NCI-H1092 treated with DMSO at 0.1 percent for 48 hours (cell line): ENCODE data around the gene CNMD.
"Not testable (repeated sequence)": the region's sequence is repeated elsewhere in the genome, so short reads cannot be mapped to it uniquely, and the experiment has no call there.

Source experiments
- DNase-seq: peaks from one replicate; lab custom pipeline; 2025; lab: John Stamatoyannopoulos, UW

Gene CNMD

DNA sequence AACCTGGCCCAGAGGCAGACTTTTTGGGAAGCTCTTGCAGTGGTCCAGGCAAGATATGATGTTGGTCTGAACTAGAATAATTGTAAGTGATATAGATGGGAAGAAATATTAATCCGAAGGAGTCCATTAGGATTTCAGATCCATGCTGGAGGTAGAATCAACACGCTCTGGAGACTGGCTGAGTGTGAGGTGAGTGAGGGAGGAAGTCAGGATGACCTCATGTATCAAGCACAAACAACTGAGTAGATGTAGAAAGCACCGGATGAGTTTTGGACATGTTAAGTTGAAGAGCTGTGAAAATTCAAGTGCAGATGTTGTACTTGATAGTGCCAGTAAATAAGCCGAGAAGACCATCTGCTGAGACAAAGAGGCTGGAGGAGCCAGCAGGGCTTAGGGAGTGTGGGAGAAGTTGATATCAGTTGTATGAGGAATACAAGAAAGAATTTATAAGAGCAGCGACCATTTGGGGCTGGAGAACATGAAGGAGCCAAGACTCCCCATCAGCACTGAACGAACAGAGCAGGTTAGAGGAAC lies 5.3 kb upstream of the CNMD start:
- no peak for DNase-seq

DNA sequence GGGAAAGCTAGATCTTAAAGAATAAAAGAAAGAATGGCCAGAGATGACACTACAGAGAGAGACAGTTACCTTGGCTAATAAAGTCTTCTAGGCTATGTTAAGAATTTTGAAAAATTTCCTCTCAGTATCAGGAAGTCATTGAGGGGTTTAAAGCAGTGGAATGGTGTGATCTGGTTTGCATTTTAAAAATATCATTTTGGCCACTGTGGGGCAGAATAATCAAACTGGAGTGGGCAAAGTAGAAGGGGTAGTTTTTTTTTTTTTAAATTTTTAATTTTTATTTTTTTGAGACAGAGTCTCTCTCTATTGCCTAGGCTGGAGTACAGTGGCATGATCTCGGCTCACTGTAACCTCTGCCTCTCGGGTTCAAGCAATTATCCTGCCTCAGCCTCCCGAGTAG lies 4.4 kb upstream of the CNMD start:
- no peak for DNase-seq

DNA sequence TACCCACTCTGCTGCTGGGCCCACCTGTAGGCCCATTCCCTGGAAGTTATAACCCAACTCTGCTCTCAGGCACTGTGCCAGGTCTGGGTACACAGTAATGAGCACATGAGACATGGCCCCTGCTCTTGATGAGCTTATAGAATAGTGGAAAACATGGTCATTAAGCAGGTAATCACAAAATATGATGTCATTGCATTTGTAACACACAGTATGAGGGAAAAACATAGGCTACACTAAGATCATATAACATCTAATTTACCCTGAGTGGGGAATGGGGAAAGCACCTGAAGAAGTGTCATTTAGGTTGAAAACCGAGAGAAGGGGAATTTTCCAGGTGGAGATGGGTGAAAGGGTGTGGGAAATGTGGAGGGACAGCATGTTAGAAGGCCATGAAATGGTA lies 3.9 kb upstream of the CNMD start:
- no peak for DNase-seq

DNA sequence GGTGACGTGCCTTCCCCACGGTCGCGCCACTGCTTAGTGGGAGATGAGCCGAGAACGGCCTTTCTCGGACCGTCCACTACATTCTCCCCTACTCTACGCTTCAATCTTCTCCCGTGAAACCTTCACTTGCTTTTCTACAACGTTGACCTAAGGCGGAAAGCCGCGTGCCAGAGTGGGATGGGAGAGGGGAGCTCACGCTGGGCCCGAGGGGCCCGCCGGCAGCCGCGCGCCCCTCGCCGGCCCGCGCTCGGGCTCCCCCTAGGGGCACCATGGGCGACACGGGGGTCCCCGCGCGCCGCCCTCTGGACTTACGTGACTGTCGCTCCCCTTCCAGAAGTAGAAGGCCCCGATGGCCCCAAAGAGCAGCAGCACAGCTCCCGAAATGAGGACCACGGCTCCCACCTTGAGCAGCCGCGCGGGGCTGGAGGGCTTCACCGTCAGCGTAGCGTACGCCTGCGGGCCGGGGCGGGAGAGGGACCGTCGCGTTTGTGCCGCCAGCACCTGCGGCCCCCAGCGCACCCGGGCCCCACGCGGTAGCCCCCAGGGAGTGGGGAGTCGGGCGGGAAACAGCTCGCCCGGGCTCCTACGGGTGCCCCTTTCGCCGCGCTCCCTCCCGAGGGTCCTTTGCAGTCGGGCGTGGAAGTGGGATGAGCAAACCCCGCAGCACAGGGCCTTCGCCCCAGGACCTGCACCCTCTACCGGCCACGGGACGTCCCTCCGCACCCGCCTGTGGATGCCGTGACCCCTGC lies 727 bp downstream of the CNMD start:
- no peak for DNase-seq

DNA sequence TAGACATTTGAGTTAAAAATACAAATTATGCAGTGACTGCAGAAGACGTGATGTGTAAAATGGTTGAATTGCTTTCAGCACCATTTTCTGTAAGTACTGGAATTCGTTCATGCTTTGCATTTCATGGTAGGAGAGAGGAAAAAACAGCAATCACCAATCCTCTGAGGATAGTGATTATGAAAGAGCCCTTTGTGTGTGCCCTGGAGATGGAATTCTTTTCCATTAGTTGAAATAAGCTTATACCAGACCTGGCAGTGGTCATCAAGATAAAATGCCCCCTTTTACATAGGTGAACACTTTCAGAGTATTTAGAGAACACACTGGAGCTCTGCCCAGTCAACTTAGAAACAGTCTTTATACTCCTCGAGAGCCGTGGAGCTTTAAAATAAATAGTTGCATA lies 1.7 kb downstream of the CNMD start:
- peak; percentile 48 for DNase-seq

DNA sequence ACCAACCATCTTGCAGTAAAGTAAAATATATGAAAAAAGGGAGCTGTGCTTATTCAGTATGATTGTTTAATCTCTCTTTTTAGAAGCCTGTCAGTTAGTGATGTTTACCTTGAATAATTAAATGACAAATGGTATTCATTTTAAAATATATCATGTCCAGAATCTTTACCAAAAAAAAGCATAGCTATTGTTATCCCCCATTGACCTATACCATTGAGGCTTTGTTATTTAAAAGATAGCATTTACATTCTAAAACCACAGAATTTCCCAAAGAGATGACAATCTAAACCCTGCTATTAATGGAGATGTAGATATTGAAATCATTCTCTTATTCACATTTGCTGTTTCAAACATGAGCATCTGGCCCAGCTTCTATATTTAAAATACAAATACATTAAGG lies 2.2 kb downstream of the CNMD start:
- DNase-seq, result no peak

DNA sequence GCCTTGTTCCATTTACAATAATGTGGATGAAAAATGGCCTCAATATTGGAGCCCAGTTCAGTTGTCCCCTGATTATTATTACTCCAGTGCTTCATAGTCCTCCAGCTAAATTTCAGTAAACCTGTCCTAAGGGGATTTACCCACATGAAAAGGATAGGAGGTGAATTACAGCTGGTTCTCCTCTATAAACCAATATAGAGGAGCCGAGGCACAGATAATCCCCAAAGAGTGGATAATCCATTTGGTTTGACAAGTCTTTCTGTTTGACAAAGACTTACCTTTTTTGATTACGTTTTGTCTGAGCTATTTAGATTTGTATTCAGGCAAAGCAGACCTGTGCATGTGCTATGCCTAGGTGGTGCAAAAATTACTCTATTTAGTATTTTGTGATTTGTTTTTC lies 2.7 kb downstream of the CNMD start:
- no peak for DNase-seq

DNA sequence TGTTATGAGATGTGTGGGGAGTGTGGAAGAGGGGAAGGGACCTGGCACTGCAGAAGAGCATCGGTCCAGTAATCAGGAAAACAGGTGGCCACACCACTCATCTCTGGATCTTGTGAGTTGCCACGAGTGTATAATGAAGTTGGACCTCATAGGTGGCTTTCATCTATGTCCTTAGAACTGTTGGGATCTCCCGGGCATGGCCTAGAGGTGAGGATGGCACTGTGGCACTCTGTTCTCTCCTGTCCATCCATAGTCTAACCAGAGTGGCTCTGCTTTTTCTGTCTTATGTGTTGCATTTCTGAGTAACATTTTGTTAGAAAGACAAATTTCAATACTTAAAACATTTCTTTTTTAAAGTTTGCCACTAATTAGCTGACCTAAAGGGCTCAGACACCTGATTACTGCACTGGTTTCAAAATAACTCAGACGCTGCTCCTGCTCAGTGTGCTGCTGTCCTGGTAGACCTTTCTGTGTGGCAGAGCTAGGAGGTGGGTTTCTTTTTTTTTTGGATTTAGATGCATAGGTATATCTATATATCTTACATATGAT lies 5.5 kb downstream of the CNMD start:
- no peak for DNase-seq

DNA sequence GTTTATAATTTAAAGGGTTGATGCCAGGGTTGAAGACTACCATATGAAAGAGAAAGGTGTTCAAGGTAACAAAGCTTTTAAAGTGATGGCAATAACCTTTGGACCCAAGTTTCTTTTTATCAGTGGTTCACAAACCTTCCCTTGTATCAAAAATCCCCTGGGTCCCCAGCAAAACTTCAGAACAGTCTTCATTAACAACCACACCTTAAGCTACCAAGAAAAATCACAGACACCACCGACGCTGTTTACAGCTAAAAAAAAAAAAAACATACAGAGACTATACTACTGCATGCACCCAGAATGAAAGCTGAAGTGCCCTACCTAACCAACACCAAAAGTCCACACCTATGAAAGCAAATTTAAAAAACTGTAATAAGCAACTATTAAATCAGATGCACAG lies 13.4 kb downstream of the CNMD start:
- no peak for DNase-seq

DNA sequence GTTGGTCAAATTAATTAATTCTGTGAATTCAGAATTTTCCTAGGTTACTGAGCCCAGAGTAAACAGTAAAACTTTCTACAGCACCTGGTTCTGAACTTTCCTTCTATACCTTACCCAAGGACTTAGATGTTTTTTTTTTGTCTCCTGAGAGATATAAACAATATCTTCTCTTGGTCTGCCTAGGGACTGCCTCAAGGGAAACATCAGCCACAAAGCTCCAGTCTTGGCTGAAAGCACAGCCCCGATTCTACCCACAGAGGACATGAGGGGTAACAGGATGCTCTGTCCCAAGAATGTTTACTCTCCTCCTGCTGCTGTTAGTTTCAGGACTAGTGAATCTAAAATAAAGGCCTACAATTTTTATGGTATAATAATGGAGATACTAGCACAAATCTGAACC lies 14.3 kb downstream of the CNMD start:
- DNase-seq, result no peak

DNA sequence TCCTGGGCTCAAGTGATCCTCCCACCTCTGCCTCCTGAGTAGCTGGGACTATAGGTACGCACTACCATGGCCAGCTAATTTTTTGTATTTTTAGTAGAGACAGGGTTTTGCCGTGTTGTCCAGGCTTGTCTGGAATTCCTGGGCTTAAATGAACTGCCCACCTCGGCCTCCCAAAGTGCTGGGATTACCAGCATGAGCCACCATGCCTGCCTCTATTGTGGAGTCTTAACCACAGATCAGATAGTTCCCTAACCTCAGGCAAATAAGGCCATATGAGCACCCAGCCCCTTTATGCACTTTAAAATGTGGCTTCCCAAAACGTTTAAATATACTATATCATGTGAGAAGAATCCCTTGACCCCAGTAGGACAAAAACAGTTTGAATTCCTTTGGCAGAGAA lies 16.4 kb downstream of the CNMD start:
- no peak for DNase-seq

DNA sequence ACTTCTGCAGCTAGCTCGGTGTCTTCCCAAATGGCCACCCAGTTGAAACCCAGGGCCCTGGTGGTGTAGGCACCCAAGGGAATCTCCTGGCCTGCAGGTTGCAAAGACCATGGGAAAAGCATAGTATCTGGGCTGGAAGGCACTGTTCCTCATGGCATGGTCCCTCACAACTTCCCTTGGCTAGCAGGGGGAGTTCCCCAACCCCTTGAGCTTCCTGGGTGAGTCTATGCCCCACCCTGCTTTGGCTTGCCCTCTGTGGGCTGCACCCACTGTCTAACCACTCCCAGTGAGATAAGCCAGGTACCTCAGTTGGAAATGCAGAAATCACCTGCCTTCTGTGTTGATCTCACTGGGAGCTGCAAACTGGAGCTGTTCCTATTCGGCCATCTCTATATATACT lies 18.3 kb downstream of the CNMD start:
- DNase-seq, result not testable (repeated sequence)

DNA sequence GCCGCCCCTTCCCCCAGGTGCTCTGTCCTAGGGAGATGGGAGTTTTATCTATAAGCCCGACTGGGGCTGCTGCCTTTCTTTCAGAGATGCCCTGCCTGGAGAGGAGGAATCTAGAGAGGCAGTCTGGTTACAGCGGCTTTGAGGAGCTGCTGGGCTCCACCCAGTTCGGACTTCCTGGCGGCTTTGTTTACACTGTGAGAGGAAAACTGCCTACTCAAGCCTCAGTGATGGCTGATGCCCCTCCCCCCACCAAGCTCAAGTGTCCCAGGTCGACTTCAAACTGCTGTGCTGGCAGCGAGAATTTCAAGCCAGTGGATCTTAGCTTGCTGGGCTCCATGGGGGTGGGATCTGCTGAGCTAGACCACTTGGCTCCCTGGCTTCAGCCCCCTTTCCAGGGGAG lies 18.7 kb downstream of the CNMD start:
- DNase-seq, result not testable (repeated sequence)

DNA sequence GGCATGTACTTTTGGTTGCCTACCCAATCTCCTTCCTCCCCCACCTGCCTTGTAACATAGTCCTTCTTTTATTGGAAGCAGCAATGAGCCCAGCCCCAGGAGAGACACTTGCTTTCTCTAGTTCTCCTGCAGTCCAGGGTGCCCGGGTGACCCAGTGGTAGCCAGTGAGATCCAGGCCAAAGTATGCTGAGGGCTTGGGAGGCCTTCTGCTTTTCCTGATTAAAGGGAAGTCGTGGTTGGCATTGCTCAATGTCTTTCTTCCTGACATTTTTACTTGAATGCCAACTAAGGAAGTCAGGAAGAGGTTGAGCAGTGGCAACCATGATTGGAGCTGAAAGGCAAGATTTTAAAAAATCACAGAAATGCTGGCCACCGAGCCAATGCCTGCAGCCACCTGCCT lies 25.7 kb downstream of the CNMD start:
- no peak for DNase-seq

DNA sequence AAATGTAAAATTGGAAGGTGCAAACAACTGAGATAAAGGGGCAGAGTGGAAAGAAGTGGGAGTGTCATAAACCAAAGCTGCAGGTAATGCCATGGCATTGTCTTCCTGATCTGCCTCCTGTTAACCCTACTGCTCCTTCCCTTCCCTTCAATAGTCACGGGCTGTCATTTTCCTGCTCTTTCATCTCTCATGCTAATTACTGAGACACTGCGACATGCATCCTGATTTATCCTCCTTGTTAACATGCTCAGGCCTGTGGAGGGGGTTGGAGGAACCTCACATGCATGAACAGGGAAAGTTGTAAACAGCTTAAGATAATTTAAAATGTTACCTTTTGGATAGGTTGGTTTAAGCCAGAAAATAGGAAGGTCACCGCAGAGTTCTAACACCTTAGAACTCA lies 27.2 kb downstream of the CNMD start:
- DNase-seq, result no peak

DNA sequence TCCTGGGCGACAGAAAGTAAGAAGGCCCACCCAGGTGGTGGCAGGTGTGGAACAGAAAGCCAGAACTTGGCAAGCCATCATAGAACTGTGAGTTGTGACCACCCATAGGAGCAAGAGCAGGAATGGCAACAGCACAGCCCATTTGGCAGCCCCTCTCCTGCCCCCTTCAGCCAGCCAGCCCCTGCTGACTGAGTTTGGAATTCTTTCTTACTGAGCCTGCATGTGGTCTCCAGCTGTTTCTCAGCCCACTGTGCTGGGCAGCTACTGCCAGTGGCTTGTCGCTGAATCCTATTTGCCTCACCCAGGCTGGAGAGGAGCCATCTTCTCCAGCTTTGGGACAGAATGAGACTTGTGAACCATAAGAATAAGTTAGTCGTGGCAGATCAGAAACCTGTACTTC lies 28.3 kb downstream of the CNMD start:
- no peak for DNase-seq

DNA sequence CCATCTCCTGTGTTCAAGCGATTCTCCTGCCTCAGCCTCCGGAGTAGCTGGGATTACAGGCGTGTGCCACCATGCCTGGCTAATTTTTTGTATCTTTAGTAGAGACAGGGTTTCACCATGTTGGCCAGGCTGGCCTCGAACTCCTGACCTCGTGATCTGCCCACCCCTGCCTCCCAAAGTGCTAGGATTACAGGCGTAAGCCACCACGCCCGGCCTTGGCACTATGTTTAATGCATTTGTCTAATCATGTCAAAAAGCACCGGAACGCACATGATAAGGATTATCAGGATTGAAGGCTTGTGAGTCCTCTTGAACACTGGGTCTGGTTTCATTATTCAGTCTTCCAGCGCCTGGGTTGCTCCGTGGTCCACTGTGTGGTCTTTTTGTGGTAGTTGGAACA lies 31.4 kb downstream of the CNMD start:
- not testable (repeated sequence) for DNase-seq

DNA sequence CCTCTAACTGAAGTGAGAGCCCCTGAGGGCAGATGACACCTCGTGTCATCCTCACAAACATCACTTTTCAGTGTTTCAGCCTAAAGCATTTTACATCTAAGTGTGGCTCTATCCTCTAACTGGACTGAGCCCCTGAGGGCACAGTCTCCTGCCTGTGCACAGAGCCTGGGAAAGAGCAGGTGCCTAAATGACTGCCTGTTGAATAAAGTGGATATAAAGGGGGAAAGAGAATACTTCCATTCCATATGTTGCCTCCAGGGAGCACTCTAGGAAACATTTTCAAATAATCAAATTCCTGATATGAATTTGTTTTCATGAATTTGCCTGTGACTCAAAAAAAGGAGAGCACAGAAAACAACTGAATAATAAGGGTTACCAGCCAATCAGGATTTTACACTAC lies 32.2 kb downstream of the CNMD start:
- DNase-seq, result peak; percentile 40

DNA sequence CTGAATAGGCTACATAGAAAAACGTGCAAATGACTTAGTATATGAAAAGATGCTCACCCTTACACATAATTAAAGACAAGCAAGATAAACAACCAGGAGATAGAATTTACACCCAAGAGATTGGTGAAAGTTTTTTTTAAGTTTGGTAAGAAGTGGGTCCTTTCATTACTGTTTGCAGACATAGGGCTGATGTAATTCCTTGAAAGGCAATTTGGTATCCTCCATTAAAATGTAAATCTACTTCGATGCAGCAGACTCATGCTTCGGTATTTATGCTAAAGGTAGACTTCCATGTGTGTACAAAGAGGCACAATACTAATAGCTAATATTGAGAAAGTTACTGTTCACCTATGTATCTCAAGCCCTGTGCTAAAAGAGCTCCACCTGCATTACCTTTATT lies 33.5 kb downstream of the CNMD start:
- DNase-seq, result no peak

DNA sequence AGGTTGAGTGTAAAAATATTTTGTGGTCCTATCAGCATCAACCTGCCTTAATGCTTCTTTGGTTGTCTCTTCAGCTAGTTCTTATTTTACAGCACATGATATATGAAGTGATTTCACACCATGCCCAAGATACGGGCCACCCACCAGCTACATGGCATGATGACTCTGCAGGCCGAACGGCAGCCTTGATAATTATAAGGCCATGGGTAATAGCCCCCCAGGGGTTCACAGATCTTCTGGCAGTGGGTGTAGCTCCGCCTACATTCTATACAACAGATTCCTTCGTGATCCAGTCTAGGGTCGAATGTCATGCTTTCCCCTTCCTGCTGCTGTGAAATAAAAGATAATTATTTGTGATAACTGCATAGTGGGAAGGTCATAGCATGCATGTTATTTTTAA lies 36.1 kb downstream of the CNMD start:
- no peak for DNase-seq

DNA sequence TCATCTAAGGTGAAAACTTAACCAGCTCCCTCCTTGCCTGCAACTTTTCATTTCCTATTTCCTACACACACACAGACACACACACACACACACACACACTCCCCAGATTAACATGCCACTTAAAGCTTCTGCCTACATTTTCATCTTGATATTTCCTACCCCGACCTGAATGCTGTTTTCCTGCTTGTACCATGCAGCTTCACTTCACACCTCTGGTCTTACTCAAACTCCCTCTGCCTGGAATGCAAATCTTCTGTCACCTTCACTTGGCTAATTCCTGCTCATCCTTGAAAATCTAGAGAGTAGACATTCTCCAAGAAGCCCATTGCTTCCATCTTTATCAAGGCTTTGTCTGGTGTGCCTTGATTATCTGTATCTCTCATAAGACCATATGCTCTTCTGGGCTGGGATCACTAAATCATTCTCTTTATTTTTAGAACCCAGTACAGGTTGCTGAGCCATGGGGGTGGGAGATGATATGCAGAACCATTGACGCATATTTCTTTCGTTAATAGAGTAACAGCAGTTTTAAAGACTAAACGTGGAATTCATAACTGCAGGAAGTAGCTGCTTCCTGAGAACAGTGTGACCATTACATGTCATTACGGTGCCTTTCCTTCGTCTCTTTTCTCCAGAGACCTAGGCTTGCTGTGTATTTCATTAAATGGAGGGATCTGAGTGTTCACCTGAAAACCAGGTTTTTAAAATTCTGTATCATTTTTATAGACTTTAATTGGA lies 37.7 kb downstream of the CNMD start:
- DNase-seq, result no peak

DNA sequence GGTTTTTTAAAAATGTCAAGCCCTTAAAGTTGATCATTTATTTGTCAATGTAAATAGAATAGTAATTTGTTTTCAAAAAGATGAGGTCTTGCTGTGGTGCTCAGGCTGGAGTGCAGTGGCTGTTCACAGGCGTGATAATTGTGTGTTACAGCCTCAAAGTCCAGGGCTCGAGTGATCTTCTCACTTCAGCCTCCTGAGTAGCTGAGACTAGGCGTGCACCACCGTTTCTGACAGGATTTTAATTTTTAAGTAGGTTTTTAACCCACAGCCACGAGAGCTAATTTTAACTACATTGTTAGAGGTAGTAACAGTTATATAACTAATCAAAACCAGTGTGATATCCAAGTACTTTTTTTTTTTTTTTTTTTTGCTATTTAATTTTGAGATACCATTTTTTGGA lies 43.1 kb downstream of the CNMD start:
- no peak for DNase-seq

DNA sequence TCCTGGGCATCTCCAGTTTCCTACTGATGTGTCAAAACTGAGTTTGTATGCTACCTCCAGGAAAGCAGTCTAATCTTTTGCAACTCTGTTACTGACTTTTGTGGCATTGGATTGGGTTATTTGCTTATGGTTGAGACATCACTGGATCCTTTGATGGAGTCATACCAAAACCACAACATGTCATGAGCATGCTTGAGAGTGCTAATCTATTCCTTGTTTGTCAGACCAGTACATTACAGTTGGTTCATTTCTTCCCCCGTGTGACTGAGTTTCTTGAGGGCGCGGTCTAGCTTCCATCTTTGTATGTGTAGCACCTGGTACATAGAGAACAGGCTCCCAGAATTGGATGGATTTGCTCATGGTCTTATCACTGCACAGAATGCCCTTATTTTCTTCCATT lies 43.8 kb downstream of the CNMD start:
- no peak for DNase-seq
